Loucy (cell line): ENCODE data around the gene INTS13.

Source experiments
- CTCF ChIP-seq: fragments of 200-600 bp; sonication (generic); conservative IDR thresholded peaks from 2 replicates; pipeline ENCODE4 v1.5.1; 2014; ENCODE audit warnings: mild to moderate bottlenecking, antibody characterized with exemption, low read length
- EZH2phosphoT487 ChIP-seq: fragments of 200-600 bp; IDR thresholded peaks from 2 replicates; pipeline ENCODE4 v1.6.1; 2018; ENCODE audit warnings: antibody characterized with exemption, mild to moderate bottlenecking, moderate library complexity, borderline replicate concordance

- no peak for TF ChIP-seq CTCF
- TF ChIP-seq EZH2phosphoT487: no peak
Measured at GRCh38 chr12:26890784-26891183, 47.0 kb downstream of the INTS13 start.
